ENCODE measurements around the gene MBTD1. TPM values are rescaled to one million over a fixed set of nuclear protein-coding genes. Genes with fewer than 3 reads are reported as not detected.
A peak's percentile ranks its signal among the peaks of the same experiment; 100 is the strongest.

The MBTD1 gene
- total and polyA plus RNA-seq, 4 donors = 24.7 to 44.2 (median 25.5) TPM

GRCh38 chr17:51203838-51204237, 56.0 kb downstream of the MBTD1 start:
- no peaks in the 10 kb centered on the region for H3K27me3 ChIP-seq (ENCODE audit: control insufficient read depth, insufficient read depth, low read length)
- no peak overlapping the region for H3K4me3 ChIP-seq (ENCODE audit: low read depth, low read length)
- H3K9me3 ChIP-seq (ENCODE audit: control insufficient read depth, insufficient read depth, low read length) = no peaks in the 10 kb centered on the region
- H3K4me1 ChIP-seq (ENCODE audit: control insufficient read depth, insufficient read depth, low read length) = no peaks in the 10 kb centered on the region
- peaks cover 27% of the 10 kb centered on the region for H3K36me3 ChIP-seq (ENCODE audit: control insufficient read depth, insufficient read depth, low read length)
- peak in 1 of 6 donors; percentile 2 for DNase-seq (ENCODE audit: low read depth in 4 of 6, low spot score in 6 of 6)
- H3K27ac ChIP-seq (ENCODE audit: low read depth, low read length) = no peak overlapping the region

- Histone ChIP-seq H3K4me1 (ENCODE audit: control insufficient read depth, insufficient read depth, low read length) (no peaks in the 10 kb centered on the region), H3K27me3 (ENCODE audit: control insufficient read depth, insufficient read depth, low read length) (no peaks in the 10 kb centered on the region), H3K4me3 (ENCODE audit: low read depth, low read length) (no peak overlapping the region), H3K27ac (ENCODE audit: low read depth, low read length) (no peak overlapping the region), H3K36me3 (ENCODE audit: control insufficient read depth, insufficient read depth, low read length) (peaks cover 41% of the 10 kb centered on the region), H3K9me3 (ENCODE audit: control insufficient read depth, insufficient read depth, low read length) (no peaks in the 10 kb centered on the region)
- DNase-seq (ENCODE audit: low read depth in 4 of 6, low spot score in 6 of 6) = no peak
- WGBS (ENCODE audit: insufficient coverage) = no CpG with 5 or more reads among the region's 2 CpGs
Measured at GRCh38 chr17:51200846-51201245, 59.0 kb downstream of the MBTD1 start.

- H3K36me3 ChIP-seq (ENCODE audit: control insufficient read depth, insufficient read depth, low read length) = peaks cover 44% of the 10 kb centered on the region
Measured at GRCh38 chr17:51200295-51200694, 59.6 kb downstream of the MBTD1 start.

GRCh38 chr17:51197754-51198153, 62.1 kb downstream of the MBTD1 start:
- DNase-seq (ENCODE audit: low read depth in 4 of 6, low spot score in 6 of 6) = no peak
- Histone ChIP-seq H3K4me3 (ENCODE audit: low read depth, low read length) (no peak overlapping the region), H3K9me3 (ENCODE audit: control insufficient read depth, insufficient read depth, low read length) (no peaks in the 10 kb centered on the region), H3K27me3 (ENCODE audit: control insufficient read depth, insufficient read depth, low read length) (no peaks in the 10 kb centered on the region), H3K27ac (ENCODE audit: low read depth, low read length) (no peak overlapping the region), H3K4me1 (ENCODE audit: control insufficient read depth, insufficient read depth, low read length) (no peaks in the 10 kb centered on the region), H3K36me3 (ENCODE audit: control insufficient read depth, insufficient read depth, low read length) (peaks cover 49% of the 10 kb centered on the region)
- 97% methylated on average over 3 of the region's 4 CpGs for WGBS (ENCODE audit: insufficient coverage)

More at GRCh38 chr17:51200295-51200694, 59.6 kb downstream of the MBTD1 start:
- DNase-seq (ENCODE audit: low read depth in 4 of 6, low spot score in 6 of 6) = no peak
- H3K27ac ChIP-seq (ENCODE audit: low read depth, low read length) = no peak overlapping the region
- H3K9me3 ChIP-seq (ENCODE audit: control insufficient read depth, insufficient read depth, low read length) = no peaks in the 10 kb centered on the region
- no peaks in the 10 kb centered on the region for H3K27me3 ChIP-seq (ENCODE audit: control insufficient read depth, insufficient read depth, low read length)
- no peak overlapping the region for H3K4me3 ChIP-seq (ENCODE audit: low read depth, low read length)
- no peaks in the 10 kb centered on the region for H3K4me1 ChIP-seq (ENCODE audit: control insufficient read depth, insufficient read depth, low read length)
- no CpG with 5 or more reads among the region's 6 CpGs for WGBS (ENCODE audit: insufficient coverage)

GRCh38 chr17:51191895-51192294, 68.0 kb downstream of the MBTD1 start:
- no peak overlapping the region for H3K4me3 ChIP-seq (ENCODE audit: low read depth, low read length)
- no CpG with 5 or more reads among the region's 2 CpGs for WGBS (ENCODE audit: insufficient coverage)
- H3K4me1 ChIP-seq (ENCODE audit: control insufficient read depth, insufficient read depth, low read length) = no peaks in the 10 kb centered on the region
- H3K36me3 ChIP-seq (ENCODE audit: control insufficient read depth, insufficient read depth, low read length) = peaks cover 44% of the 10 kb centered on the region
- no peak overlapping the region for H3K27ac ChIP-seq (ENCODE audit: low read depth, low read length)
- no peaks in the 10 kb centered on the region for H3K27me3 ChIP-seq (ENCODE audit: control insufficient read depth, insufficient read depth, low read length)
- no peaks in the 10 kb centered on the region for H3K9me3 ChIP-seq (ENCODE audit: control insufficient read depth, insufficient read depth, low read length)
- DNase-seq (ENCODE audit: low read depth in 4 of 6, low spot score in 6 of 6) = no peak

GRCh38 chr17:51189628-51190027, 70.2 kb downstream of the MBTD1 start:
- Histone ChIP-seq H3K27ac (ENCODE audit: low read depth, low read length) (no peak overlapping the region), H3K9me3 (ENCODE audit: control insufficient read depth, insufficient read depth, low read length) (no peaks in the 10 kb centered on the region), H3K4me1 (ENCODE audit: control insufficient read depth, insufficient read depth, low read length) (no peaks in the 10 kb centered on the region), H3K27me3 (ENCODE audit: control insufficient read depth, insufficient read depth, low read length) (no peaks in the 10 kb centered on the region), H3K36me3 (ENCODE audit: control insufficient read depth, insufficient read depth, low read length) (peaks cover 41% of the 10 kb centered on the region), H3K4me3 (ENCODE audit: low read depth, low read length) (no peak overlapping the region)
- WGBS (ENCODE audit: insufficient coverage) = no CpG with 5 or more reads among the region's 1 CpG
- DNase-seq (ENCODE audit: low read depth in 4 of 6, low spot score in 6 of 6) = no peak

GRCh38 chr17:51189162-51189561, 70.7 kb downstream of the MBTD1 start:
- Histone ChIP-seq H3K27ac (ENCODE audit: low read depth, low read length) (no peak overlapping the region), H3K4me3 (ENCODE audit: low read depth, low read length) (no peak overlapping the region), H3K27me3 (ENCODE audit: control insufficient read depth, insufficient read depth, low read length) (no peaks in the 10 kb centered on the region), H3K36me3 (ENCODE audit: control insufficient read depth, insufficient read depth, low read length) (peaks cover 37% of the 10 kb centered on the region), H3K9me3 (ENCODE audit: control insufficient read depth, insufficient read depth, low read length) (no peaks in the 10 kb centered on the region), H3K4me1 (ENCODE audit: control insufficient read depth, insufficient read depth, low read length) (no peaks in the 10 kb centered on the region)
- no peak for DNase-seq (ENCODE audit: low read depth in 4 of 6, low spot score in 6 of 6)

GRCh38 chr17:51188271-51188833, 71.5 kb downstream of the MBTD1 start:
- Histone ChIP-seq H3K36me3 (ENCODE audit: control insufficient read depth, insufficient read depth, low read length) (peaks cover 29% of the 10 kb centered on the region), H3K27ac (ENCODE audit: low read depth, low read length) (no peak overlapping the region), H3K4me3 (ENCODE audit: low read depth, low read length) (no peak overlapping the region), H3K27me3 (ENCODE audit: control insufficient read depth, insufficient read depth, low read length) (no peaks in the 10 kb centered on the region), H3K4me1 (ENCODE audit: control insufficient read depth, insufficient read depth, low read length) (no peaks in the 10 kb centered on the region), H3K9me3 (ENCODE audit: control insufficient read depth, insufficient read depth, low read length) (no peaks in the 10 kb centered on the region)
- 89% methylated on average over 1 of the region's 9 CpGs for WGBS (ENCODE audit: insufficient coverage)
- peak in 2 of 6 donors; percentile 3 to 6 for DNase-seq (ENCODE audit: low read depth in 4 of 6, low spot score in 6 of 6)

GRCh38 chr17:51185763-51186332, 74.0 kb downstream of the MBTD1 start:
- 82% methylated on average over 4 of the region's 8 CpGs for WGBS (ENCODE audit: insufficient coverage)
- Histone ChIP-seq H3K9me3 (ENCODE audit: control insufficient read depth, insufficient read depth, low read length) (no peaks in the 10 kb centered on the region), H3K36me3 (ENCODE audit: control insufficient read depth, insufficient read depth, low read length) (peaks cover 28% of the 10 kb centered on the region), H3K27me3 (ENCODE audit: control insufficient read depth, insufficient read depth, low read length) (no peaks in the 10 kb centered on the region), H3K27ac (ENCODE audit: low read depth, low read length) (no peak overlapping the region), H3K4me1 (ENCODE audit: control insufficient read depth, insufficient read depth, low read length) (no peaks in the 10 kb centered on the region), H3K4me3 (ENCODE audit: low read depth, low read length) (no peak overlapping the region)
- no peak for DNase-seq (ENCODE audit: low read depth in 4 of 6, low spot score in 6 of 6)

- no peaks in the 10 kb centered on the region for H3K9me3 ChIP-seq (ENCODE audit: control insufficient read depth, insufficient read depth, low read length)
- no peaks in the 10 kb centered on the region for H3K27me3 ChIP-seq (ENCODE audit: control insufficient read depth, insufficient read depth, low read length)
- no peak overlapping the region for H3K27ac ChIP-seq (ENCODE audit: low read depth, low read length)
- H3K36me3 ChIP-seq (ENCODE audit: control insufficient read depth, insufficient read depth, low read length) = peaks cover 20% of the 10 kb centered on the region
- no peak overlapping the region for H3K4me3 ChIP-seq (ENCODE audit: low read depth, low read length)
- no peak for DNase-seq (ENCODE audit: low read depth in 4 of 6, low spot score in 6 of 6)
- H3K4me1 ChIP-seq (ENCODE audit: control insufficient read depth, insufficient read depth, low read length) = no peaks in the 10 kb centered on the region
- WGBS (ENCODE audit: insufficient coverage) = no CpG with 5 or more reads among the region's 1 CpG
Measured at GRCh38 chr17:51184124-51184523, 75.7 kb downstream of the MBTD1 start.

Data from spinal cord (tissue), 10 donors.